CD4-positive, alpha-beta T cell treated with Interleukin-10 for 1 hour (primary cell): ENCODE results near the gene ADGRA3.

Experiments used
- DNase-seq: peaks from one replicate; pipeline ENCODE4 v3.0.0-alpha.2; 2020

Gene ADGRA3, protein sequence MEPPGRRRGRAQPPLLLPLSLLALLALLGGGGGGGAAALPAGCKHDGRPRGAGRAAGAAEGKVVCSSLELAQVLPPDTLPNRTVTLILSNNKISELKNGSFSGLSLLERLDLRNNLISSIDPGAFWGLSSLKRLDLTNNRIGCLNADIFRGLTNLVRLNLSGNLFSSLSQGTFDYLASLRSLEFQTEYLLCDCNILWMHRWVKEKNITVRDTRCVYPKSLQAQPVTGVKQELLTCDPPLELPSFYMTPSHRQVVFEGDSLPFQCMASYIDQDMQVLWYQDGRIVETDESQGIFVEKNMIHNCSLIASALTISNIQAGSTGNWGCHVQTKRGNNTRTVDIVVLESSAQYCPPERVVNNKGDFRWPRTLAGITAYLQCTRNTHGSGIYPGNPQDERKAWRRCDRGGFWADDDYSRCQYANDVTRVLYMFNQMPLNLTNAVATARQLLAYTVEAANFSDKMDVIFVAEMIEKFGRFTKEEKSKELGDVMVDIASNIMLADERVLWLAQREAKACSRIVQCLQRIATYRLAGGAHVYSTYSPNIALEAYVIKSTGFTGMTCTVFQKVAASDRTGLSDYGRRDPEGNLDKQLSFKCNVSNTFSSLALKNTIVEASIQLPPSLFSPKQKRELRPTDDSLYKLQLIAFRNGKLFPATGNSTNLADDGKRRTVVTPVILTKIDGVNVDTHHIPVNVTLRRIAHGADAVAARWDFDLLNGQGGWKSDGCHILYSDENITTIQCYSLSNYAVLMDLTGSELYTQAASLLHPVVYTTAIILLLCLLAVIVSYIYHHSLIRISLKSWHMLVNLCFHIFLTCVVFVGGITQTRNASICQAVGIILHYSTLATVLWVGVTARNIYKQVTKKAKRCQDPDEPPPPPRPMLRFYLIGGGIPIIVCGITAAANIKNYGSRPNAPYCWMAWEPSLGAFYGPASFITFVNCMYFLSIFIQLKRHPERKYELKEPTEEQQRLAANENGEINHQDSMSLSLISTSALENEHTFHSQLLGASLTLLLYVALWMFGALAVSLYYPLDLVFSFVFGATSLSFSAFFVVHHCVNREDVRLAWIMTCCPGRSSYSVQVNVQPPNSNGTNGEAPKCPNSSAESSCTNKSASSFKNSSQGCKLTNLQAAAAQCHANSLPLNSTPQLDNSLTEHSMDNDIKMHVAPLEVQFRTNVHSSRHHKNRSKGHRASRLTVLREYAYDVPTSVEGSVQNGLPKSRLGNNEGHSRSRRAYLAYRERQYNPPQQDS (N-terminal part only)

GRCh38 chr4:22515888-22516541 lies at the start of gene ADGRA3:
Gene ADGRA3, minus strand, starts transcription at chr4:22516066. Its CDS starts 282 bp downstream, at chr4:22515784.
- DNase-seq: no peak

DNA sequence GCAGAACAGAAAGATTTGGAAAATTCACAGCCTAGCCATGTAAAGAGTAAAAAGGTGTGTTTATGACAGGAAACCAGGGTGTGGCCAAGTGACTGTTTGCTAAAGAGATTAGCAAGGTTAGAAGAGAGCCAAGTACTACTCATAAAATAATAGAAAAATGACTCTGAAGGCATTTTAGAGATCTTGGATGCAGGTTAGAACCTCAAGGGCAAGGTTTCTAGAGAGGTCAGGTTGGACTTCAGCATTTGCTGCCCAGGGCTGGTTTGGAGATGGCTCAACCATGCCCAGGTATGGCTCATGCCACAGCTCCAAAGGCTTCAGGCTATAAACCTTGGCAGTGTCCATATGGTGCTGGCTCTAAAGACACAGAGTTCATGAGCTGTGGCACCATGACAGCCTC lies 40.6 kb upstream of the ADGRA3 start:
- DNase-seq: no peak

GRCh38 chr4:22554670-22555069 lies 38.8 kb upstream of the ADGRA3 start:
- DNase-seq: no peak

- no peak for DNase-seq
Observed at GRCh38 chr4:22553560-22553959, 37.7 kb upstream of the ADGRA3 start.

DNA sequence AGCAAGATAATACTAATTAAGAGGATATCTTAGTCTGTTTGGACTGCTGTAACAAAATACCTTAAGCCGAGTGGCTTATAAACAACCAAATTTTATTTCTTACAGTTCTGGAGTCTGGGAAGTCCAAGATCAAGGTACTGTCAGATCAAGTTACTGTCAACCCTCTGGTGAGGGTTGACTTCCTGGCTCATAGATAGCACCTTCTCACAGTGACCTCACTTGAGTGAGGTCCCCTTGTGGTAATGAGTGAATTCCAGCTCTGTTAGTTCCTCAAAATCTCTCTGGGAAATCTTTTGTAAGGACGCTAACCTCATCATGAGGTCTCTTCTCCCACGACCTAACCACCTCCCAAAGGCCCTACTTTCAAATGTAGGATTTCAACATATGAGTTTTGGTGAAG lies 36.9 kb upstream of the ADGRA3 start:
- DNase-seq: no peak

DNA sequence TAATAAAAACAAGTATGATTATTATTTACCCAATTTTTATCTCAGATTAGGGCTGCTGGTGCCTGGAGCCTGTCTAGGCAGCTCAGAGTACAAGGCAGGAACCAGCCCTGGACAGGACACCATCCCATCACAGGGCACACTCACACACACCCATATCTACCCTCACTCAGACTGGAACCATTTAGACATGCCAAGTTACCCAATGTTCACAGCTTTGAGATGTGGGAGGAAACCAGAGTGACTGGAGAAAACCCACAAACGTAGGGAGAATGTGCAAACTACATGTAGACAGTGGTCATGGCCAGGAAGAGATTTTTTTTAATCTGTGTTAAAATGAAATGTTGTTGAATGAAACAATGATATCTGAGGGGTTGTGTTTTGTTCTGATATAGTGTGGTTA lies 35.7 kb upstream of the ADGRA3 start:
- no peak for DNase-seq

- no peak for DNase-seq
Observed at GRCh38 chr4:22546299-22546698, 30.4 kb upstream of the ADGRA3 start.

- DNase-seq: no peak
Observed at GRCh38 chr4:22539251-22539650, 23.4 kb upstream of the ADGRA3 start.

DNA sequence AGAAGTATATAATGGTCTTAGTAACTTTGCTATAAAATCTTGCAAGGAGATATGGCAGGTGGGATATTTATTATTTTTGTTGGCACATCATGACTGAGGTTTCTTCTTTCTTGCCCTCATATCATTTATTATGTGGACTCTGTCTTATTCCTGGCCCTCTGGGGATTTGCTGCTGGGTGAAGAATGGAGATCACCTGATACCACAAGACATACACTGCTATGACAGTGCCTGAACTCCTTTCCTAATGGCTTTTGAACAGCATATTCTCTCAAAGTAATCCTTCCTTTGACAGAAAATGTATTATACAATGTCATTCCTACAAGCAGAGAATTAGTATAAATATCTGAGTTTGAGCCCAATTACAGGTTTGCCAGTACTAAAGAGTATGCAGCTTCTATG lies 22.0 kb upstream of the ADGRA3 start:
- DNase-seq: no peak

- no peak for DNase-seq
Observed at GRCh38 chr4:22534374-22534773, 18.5 kb upstream of the ADGRA3 start.

DNA sequence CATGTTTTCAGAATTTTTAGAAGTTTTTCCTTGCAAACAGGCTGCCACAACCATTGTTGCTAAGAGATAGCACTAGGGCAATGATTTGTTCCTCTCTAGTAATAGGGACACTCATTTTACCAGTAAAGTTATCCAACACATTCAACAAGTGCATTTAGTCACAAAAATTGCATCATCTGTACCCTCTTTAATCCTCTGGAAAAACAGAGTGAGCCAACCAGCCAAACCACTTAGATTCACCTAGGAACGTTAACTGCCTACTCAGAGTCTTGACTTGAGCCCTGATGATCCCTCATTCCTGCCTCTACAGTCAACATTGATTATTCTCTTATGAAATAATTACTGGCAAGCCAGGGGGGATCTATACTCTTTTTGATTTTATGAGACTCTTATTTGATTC lies 17.0 kb upstream of the ADGRA3 start:
- no peak for DNase-seq

GRCh38 chr4:22532117-22532516 lies 16.3 kb upstream of the ADGRA3 start:
- DNase-seq: no peak

- DNase-seq: no peak
Observed at GRCh38 chr4:22531311-22532019, 15.6 kb upstream of the ADGRA3 start.

DNA sequence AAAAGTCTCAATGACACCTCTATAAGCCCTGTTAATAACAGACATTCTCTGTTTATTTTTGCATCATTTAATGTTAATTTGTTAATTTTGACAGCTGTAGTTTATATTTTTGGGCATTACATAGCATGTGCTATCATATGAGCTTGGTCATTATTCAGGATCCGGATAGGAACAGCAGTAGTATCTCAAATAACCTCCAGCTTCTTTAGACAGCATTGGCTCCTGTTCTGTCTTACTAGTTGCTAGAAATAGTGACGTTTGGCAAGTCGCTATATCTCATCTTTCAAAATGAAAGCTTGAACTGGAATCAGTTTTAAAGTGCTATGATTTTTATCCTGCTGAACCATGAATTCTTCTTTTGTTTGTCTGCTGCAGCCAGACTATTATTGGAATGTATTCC lies 9.0 kb upstream of the ADGRA3 start:
- DNase-seq: no peak

DNA sequence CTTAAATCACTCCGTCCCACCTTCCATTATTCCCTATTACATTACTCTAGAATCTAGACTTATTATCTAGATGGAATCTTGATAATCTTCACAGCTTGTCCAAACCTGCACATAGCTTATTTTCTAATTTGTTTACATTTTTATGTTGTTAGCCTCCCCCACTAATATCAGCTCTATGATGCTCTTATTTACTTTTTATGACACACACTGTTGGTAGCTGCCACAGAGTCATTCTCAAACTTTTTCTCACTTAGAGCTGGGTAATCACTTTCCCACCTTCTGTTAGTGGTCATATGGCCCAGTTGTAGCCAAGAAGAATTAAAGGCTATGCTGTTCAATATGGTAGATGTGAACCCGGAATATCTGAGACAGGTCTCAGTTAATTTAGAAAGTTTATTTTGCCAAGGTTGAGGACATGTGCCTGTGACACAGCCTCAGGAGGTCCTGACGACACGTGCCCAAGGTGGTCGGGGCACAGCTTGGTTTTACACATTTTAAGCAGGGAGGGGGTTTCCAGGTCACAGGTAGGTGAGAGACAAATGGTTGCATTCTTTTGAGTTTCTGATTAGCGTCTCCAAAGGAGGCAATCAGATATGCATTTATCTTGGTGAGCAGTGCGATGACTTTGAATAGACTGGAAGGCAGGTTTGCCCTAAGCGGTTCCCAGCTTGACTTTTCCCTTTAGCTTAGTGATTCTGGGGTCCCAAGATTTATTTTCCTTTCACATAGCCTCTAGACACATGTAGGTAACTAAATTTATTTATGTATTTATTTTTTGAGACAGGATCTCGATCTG lies 7.0 kb upstream of the ADGRA3 start:
- no peak for DNase-seq

DNA sequence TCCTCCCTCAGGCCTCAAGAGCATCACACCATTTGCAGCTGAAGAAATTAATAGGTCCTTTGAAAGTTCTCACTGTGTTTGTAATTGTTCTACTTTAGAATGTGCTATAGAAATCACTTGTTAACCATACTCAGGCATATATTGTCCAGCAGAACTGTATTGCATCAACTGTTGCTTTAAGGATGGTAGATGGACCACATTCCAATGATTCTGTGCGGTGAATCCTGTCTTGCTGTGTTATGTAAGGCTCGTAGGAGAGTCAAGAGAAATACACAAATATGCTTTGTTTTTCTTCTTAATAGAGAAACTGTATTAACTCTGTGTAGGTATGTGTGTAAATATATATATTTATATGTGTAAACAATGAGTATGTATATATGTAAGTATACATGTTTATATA lies 6.3 kb upstream of the ADGRA3 start:
- DNase-seq: no peak

DNA sequence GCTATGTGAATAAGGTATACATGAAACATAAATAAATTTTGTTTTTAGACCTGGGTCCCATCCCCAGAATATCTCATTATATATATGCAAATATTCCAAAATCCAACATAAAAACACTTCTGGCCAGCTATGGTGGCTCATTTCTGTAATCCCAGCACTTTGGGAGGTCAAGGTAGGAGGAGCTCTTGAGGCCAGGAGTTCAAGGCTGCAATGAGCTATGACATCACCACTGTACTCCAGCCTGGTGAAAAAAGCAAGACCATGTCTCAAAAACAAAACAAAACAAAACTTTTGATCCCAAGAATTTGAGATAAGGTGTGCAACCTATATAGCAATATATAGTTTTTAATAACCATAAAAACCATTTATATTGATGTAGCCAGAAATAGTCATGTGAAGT lies 5.4 kb upstream of the ADGRA3 start:
- DNase-seq: no peak

DNA sequence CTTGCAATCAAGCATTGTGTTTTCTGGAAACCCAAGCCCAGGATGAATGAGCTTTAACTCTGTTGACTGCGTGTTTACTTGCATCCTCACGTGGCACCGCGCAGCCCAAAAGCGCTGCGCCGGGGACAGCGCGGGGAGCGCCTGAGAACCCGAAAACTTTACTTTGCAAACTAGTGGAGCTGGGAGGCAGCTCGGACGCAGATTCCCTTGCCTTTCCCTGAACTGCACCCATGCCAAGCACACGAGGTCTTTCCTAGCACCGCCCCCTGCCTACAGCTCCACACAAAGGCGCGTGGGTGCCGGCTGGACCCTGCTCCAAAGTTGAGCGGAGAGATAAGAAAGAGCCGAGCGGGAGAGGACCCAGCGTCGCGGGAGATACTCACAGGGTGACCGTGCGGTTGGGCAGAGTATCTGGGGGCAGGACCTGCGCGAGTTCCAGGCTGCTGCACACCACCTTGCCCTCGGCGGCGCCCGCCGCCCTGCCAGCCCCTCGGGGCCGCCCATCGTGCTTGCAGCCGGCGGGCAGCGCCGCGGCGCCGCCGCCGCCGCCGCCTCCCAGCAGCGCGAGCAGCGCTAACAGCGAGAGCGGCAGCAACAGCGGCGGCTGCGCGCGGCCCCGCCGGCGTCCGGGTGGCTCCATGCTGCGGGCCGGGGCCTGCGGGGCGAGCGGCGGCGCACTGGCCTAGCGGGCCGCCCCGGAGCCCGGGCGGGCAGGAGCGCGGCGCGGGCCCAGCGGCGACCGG lies 550 bp downstream of the ADGRA3 start:
- no peak for DNase-seq

DNA sequence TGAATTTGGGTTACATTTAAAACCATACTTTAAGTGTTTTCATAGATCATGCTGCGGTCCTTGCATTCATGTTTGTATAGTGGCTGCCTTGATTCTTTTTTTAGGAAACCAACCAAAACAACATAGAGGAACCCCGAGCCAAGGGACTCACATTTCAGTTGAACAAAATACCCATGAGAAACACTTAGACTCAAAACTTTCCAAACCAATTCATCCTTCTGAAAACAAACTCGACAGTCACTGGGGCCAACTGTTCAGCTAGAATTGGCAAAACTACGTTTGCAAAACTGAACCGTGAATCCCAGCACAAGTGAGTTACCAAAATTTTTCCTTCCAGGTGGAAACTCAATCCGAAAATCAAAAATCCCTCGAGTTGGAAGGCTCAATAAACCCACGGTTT lies 1.4 kb downstream of the ADGRA3 start:
- DNase-seq: no peak

DNA sequence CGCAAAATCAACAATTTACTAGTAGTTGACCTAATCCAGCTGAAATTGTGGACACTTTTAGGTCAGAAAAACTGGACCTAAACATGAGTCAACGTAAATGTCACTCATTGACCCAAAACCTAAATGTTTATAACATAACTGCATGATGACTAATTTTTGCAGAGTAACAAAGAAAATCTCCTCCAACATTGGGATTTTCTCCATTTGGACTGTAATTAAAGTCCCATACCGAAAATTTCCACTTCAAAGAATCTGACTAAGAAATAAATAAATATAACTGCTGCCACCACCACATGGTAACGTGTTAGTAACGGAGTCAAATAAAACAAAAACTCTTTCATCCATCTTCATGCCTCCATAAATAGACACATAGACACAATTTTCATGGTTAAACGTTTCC lies 1.9 kb downstream of the ADGRA3 start:
- DNase-seq: no peak

- DNase-seq: no peak
Observed at GRCh38 chr4:22512306-22512705, 3.6 kb downstream of the ADGRA3 start.
